ENCODE results near the gene ZNF880. TPM values are rescaled to one million over a fixed set of nuclear protein-coding genes. Genes with fewer than 3 reads are reported as not detected.

The ZNF880 gene
- total RNA-seq, 2 donors from 2014 or later, result 28.1 TPM

DNA sequence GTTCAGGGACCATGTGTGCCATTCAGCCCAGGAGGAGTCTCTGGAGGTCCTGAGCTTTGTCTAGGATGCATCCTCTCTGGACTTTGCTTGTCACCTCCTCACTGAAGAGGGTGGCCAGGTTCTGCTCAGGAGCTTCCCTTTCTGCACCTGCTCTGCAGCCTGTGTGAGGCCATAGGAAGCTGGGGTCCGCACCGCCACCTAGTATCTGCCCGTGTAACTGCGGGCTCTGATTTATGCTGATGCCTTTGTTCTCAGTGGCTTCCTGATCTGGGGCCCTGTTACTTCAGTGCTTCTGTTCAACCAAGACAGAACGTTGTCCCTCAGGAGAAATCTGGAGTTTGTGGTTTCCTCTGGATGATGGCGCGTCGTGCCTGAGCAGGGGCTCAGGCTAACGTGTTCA lies 18.2 kb upstream of the ZNF880 start:
- Histone ChIP-seq H3K4me3 (no peak overlapping the region), H3K9me3 (no peaks in the 10 kb centered on the region), H3K4me1 (replicated peaks) (no peaks in the 10 kb centered on the region), H3K27ac (no peak overlapping the region), H3K27me3 (replicated peaks; ENCODE audit: insufficient read depth) (no peaks in the 10 kb centered on the region), H3K36me3 (peaks cover 8 to 10% of the 10 kb centered on the region in 2 donors)
- 75% methylated on average over 9 of the region's 9 CpGs for WGBS
- TF ChIP-seq POLR2AphosphoS5 (IDR thresholded peaks at IDR 0.05) (no peak), POLR2A (IDR thresholded peaks at IDR 0.05) (no peak)
- TF ChIP-seq, protein P1, sequence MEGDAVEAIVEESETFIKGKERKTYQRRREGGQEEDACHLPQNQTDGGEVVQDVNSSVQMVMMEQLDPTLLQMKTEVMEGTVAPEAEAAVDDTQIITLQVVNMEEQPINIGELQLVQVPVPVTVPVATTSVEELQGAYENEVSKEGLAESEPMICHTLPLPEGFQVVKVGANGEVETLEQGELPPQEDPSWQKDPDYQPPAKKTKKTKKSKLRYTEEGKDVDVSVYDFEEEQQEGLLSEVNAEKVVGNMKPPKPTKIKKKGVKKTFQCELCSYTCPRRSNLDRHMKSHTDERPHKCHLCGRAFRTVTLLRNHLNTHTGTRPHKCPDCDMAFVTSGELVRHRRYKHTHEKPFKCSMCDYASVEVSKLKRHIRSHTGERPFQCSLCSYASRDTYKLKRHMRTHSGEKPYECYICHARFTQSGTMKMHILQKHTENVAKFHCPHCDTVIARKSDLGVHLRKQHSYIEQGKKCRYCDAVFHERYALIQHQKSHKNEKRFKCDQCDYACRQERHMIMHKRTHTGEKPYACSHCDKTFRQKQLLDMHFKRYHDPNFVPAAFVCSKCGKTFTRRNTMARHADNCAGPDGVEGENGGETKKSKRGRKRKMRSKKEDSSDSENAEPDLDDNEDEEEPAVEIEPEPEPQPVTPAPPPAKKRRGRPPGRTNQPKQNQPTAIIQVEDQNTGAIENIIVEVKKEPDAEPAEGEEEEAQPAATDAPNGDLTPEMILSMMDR (IDR thresholded peaks at IDR 0.05), result no peak
- DNase-seq (ENCODE audit: low spot score), result no peak
- intact Hi-C loops (cut with DNase I), result no loop called here

- no peak for DNase-seq (ENCODE audit: low spot score)
- Histone ChIP-seq H3K4me1 (replicated peaks) (no peaks in the 10 kb centered on the region), H3K27ac (no peak overlapping the region), H3K9me3 (peaks cover 6% of the 10 kb centered on the region), H3K27me3 (replicated peaks; ENCODE audit: insufficient read depth) (no peaks in the 10 kb centered on the region), H3K4me3 (no peak overlapping the region), H3K36me3 (peaks cover 3 to 5% of the 10 kb centered on the region in 2 donors)
- no peak for TF ChIP-seq POLR2AphosphoS5 (IDR thresholded peaks at IDR 0.05)
- TF ChIP-seq, protein P1 (IDR thresholded peaks at IDR 0.05), result no peak
- TF ChIP-seq POLR2A (IDR thresholded peaks at IDR 0.05), result no peak
- intact Hi-C loops (cut with DNase I), result no loop called here
- 99% methylated on average over 8 of the region's 8 CpGs for WGBS
Observed at GRCh38 chr19:52366414-52366824, 3.3 kb upstream of the ZNF880 start.

GRCh38 chr19:52370341-52370710 lies 603 bp downstream of the ZNF880 start:
- H3K4me3 ChIP-seq, result peak overlapping the region; percentile 55 to 77
- WGBS, result 31% methylated on average over 7 of the region's 7 CpGs
- no peaks in the 10 kb centered on the region for H3K4me1 ChIP-seq (replicated peaks)
- intact Hi-C loops (cut with DNase I), result no loop called here
- peak overlapping the region; percentile 83 to 94 for H3K27ac ChIP-seq
- TF ChIP-seq, protein P1 (IDR thresholded peaks at IDR 0.05), result no peak
- no peak for TF ChIP-seq POLR2AphosphoS5 (IDR thresholded peaks at IDR 0.05)
- TF ChIP-seq POLR2A (IDR thresholded peaks at IDR 0.05), result no peak
- DNase-seq (ENCODE audit: low spot score), result no peak
- peaks cover 7 to 8% of the 10 kb centered on the region in 2 donors for H3K36me3 ChIP-seq
- peaks cover 6% of the 10 kb centered on the region for H3K9me3 ChIP-seq
- no peaks in the 10 kb centered on the region for H3K27me3 ChIP-seq (replicated peaks; ENCODE audit: insufficient read depth)

GRCh38 chr19:52391135-52391534 lies 21.4 kb downstream of the ZNF880 start:
- WGBS, result 77% methylated on average over 1 of the region's 1 CpG
- Histone ChIP-seq H3K4me3 (no peak overlapping the region), H3K27me3 (replicated peaks; ENCODE audit: insufficient read depth) (no peaks in the 10 kb centered on the region), H3K27ac (no peak overlapping the region), H3K9me3 (no peaks in the 10 kb centered on the region), H3K4me1 (replicated peaks) (no peaks in the 10 kb centered on the region), H3K36me3 (no peaks in the 10 kb centered on the region)
- DNase-seq (ENCODE audit: low spot score), result no peak
- intact Hi-C loops (cut with DNase I), result no loop called here
- TF ChIP-seq, protein P1 (IDR thresholded peaks at IDR 0.05), result no peak
- no peak for TF ChIP-seq POLR2AphosphoS5 (IDR thresholded peaks at IDR 0.05)
- no peak for TF ChIP-seq POLR2A (IDR thresholded peaks at IDR 0.05)

- WGBS, result under 1% methylated on average over 36 of the region's 36 CpGs
- peak; percentile 93 for TF ChIP-seq POLR2AphosphoS5 (IDR thresholded peaks at IDR 0.05)
- TF ChIP-seq, protein P1 (IDR thresholded peaks at IDR 0.05), result no peak
- no peaks in the 10 kb centered on the region for H3K9me3 ChIP-seq
Observed at GRCh38 chr19:52397310-52398080, 27.8 kb downstream of the ZNF880 start, which contains the start of gene ZNF528. Gene ZNF528 (plus strand): TSS chr19:52397849. CDS start chr19:52402014, 4,165 bp downstream.

More at GRCh38 chr19:52397310-52398080, 27.8 kb downstream of the ZNF880 start, which contains the start of gene ZNF528:
- peaks cover 0 to 6% of the 10 kb centered on the region in 2 donors for H3K36me3 ChIP-seq
- DNase-seq (ENCODE audit: low spot score), result peak; percentile 91
- H3K4me3 ChIP-seq, result peak within 1 kb of the TSS; percentile 45 to 62
- H3K27ac ChIP-seq, result peak within 1 kb of the TSS; percentile 43 to 52
- H3K27me3 ChIP-seq (replicated peaks; ENCODE audit: insufficient read depth), result no peaks in the 10 kb centered on the region
- intact Hi-C loops (cut with DNase I), result no loop called here
- peaks cover 2% of the 10 kb centered on the region for H3K4me1 ChIP-seq (replicated peaks)
